Brain microvascular endothelial cell (primary cell): ENCODE measurements around the gene ANKHD1.

Experiments used
- DNase-seq: peaks from one replicate; pipeline ENCODE4 v3.0.0-alpha.2; 2020
- H3K27ac ChIP-seq: fragments of 250-450 bp; sonication (Bioruptor Pico); 2 replicates; pipeline ENCODE4 v1.5.1; 2020; ENCODE audit warnings: mild to moderate bottlenecking, moderate library complexity
- H3K27me3 ChIP-seq: fragments of 250-450 bp; sonication (Bioruptor Pico); replicated peaks from 2 replicates; pipeline ENCODE4 v1.5.1; 2020; ENCODE audit warnings: mild to moderate bottlenecking
- H3K36me3 ChIP-seq: fragments of 250-450 bp; sonication (Bioruptor Pico); replicated peaks from 2 replicates; pipeline ENCODE4 v1.5.1; 2020; ENCODE audit warnings: mild to moderate bottlenecking
- H3K4me3 ChIP-seq: 2 replicates; pipeline ENCODE4 v1.5.1; 2011; ENCODE audit warnings: low read depth, mild to moderate bottlenecking, control low read depth, low read length, moderate library complexity
- CTCF ChIP-seq: IDR thresholded peaks from 2 replicates; pipeline ENCODE4 v1.5.1; 2011; ENCODE audit warnings: low read depth, mild to moderate bottlenecking, moderate library complexity, low read length, control low read depth, inconsistent platforms; ENCODE audit errors: missing control alignments
- in situ Hi-C: cut with HindIII; loops from 2 replicates; pipeline ENCODE4 v1.10.0; 2017; ENCODE audit warnings: low sequenced_read_pairs, low pct_ligation_motif_present

ANKHD1 gene

DNA sequence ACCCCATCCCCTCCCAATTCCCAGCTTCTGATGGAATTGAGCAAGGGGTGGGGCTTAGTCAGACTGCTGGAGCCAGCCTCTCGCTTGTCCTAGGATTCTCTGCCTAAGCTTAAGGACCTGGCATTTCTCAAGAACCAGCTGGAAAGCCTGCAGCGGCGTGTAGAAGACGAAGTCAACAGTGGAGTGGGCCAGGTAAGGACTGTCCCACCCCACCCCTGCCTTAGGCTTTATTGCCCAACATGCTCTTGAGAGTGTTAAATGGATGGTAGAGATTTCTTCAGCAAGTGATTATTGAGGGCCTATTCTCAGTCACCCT, 164.1 kb downstream of the ANKHD1 start:
- Histone ChIP-seq H3K27me3 (no peaks in the 10 kb centered on the region), H3K4me3 (peak overlapping the region; percentile 96), H3K27ac (no peak overlapping the region), H3K36me3 (peaks cover 7% of the 10 kb centered on the region)
- no peak for DNase-seq
- in situ Hi-C loops: no loop called here
- no peak for TF ChIP-seq CTCF

DNA sequence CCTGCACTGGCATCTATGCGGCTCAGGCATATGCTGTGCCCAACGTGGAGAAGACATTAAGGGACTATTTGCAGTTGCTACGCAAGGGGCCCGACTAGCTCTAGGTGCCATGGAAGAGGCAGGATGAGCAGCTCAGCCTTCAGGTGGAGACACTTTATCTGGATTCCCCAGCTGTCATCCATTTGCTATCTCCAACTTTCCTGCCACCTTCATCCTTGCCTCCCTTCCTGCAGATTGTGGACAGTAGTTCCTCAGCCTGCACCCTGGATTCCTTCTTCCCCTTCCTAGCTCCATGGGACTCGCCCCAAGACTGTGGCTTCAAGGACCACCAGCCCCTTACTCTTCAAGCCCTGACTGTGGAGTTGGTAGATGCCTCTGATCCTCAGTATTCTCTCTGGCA, 165.0 kb downstream of the ANKHD1 start:
- in situ Hi-C loops: no loop called here
- no peaks in the 10 kb centered on the region for H3K27me3 ChIP-seq
- no peak overlapping the region for H3K4me3 ChIP-seq
- peaks cover 7% of the 10 kb centered on the region for H3K36me3 ChIP-seq
- TF ChIP-seq CTCF: no peak
- DNase-seq: no peak
- no peak overlapping the region for H3K27ac ChIP-seq

DNA sequence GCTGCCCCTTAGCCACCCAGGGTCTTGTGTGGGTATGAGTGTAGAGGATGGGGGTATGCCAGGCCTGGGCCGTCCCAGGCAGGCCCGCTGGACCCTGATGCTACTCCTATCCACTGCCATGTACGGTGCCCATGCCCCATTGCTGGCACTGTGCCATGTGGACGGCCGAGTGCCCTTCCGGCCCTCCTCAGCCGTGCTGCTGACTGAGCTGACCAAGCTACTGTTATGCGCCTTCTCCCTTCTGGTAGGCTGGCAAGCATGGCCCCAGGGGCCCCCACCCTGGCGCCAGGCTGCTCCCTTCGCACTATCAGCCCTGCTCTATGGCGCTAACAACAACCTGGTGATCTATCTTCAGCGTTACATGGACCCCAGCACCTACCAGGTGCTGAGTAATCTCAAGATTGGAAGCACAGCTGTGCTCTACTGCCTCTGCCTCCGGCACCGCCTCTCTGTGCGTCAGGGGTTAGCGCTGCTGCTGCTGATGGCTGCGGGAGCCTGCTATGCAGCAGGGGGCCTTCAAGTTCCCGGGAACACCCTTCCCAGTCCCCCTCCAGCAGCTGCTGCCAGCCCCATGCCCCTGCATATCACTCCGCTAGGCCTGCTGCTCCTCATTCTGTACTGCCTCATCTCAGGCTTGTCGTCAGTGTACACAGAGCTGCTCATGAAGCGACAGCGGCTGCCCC, 165.6 kb downstream of the ANKHD1 start:
- in situ Hi-C loops: no loop called here
- H3K27me3 ChIP-seq: no peaks in the 10 kb centered on the region
- H3K36me3 ChIP-seq: peaks cover 7% of the 10 kb centered on the region
- no peak for TF ChIP-seq CTCF
- no peak for DNase-seq
- no peak overlapping the region for H3K4me3 ChIP-seq
- H3K27ac ChIP-seq: no peak overlapping the region

GRCh38 chr5:140567871-140568270, 166.2 kb downstream of the ANKHD1 start:
- Histone ChIP-seq H3K36me3 (peaks cover 7% of the 10 kb centered on the region), H3K4me3 (no peak overlapping the region), H3K27me3 (no peaks in the 10 kb centered on the region), H3K27ac (no peak overlapping the region)
- no peak for DNase-seq
- TF ChIP-seq CTCF: no peak
- in situ Hi-C loops: no loop called here

GRCh38 chr5:140568443-140569063, 166.9 kb downstream of the ANKHD1 start:
- in situ Hi-C loops: no loop called here
- H3K27ac ChIP-seq: no peak overlapping the region
- no peak overlapping the region for H3K4me3 ChIP-seq
- H3K27me3 ChIP-seq: no peaks in the 10 kb centered on the region
- no peak for DNase-seq
- TF ChIP-seq CTCF: no peak
- H3K36me3 ChIP-seq: peaks cover 7% of the 10 kb centered on the region

- Histone ChIP-seq H3K36me3 (peaks cover 7% of the 10 kb centered on the region), H3K27ac (no peak overlapping the region), H3K4me3 (no peak overlapping the region), H3K27me3 (no peaks in the 10 kb centered on the region)
- DNase-seq: no peak
- TF ChIP-seq CTCF: no peak
- in situ Hi-C loops: no loop called here
Measured at GRCh38 chr5:140569197-140569596, 167.6 kb downstream of the ANKHD1 start.
